Loucy (cell line): ENCODE results near the gene ALG3.

Source experiments
- H2AFZ ChIP-seq: fragments of 200-600 bp; sonication (generic); 2 replicates; pipeline ENCODE4 v1.6.0; 2016; ENCODE audit warnings: antibody characterized with exemption, mild to moderate bottlenecking, low read length, moderate library complexity
- H3F3A ChIP-seq: fragments of 200-600 bp; 2 replicates; pipeline ENCODE4 v1.6.0; 2016; ENCODE audit warnings: antibody characterized with exemption, low read depth, mild to moderate bottlenecking
- H3K27me3 ChIP-seq: fragments of 200-600 bp; sonication (generic); 2 replicates; pipeline ENCODE4 v1.6.1; 2014; ENCODE audit warnings: low read length, mild to moderate bottlenecking; ENCODE audit not compliant: insufficient read depth, poor library complexity, severe bottlenecking
- H3K36me3 ChIP-seq: fragments of 200-600 bp; sonication (generic); 2 replicates; pipeline ENCODE4 v1.6.1; 2016; ENCODE audit warnings: low read length; ENCODE audit not compliant: insufficient read depth
- H3K4me1 ChIP-seq: fragments of 200-600 bp; sonication (generic); 2 replicates; pipeline ENCODE4 v1.5.1; 2014; ENCODE audit warnings: low read length, mild to moderate bottlenecking; ENCODE audit not compliant: insufficient read depth, poor library complexity, severe bottlenecking
- H3K4me2 ChIP-seq: fragments of 200-600 bp; sonication (generic); 2 replicates; pipeline ENCODE4 v1.6.0; 2014; ENCODE audit warnings: antibody characterized with exemption, low read length, low read depth, mild to moderate bottlenecking; ENCODE audit not compliant: poor library complexity, severe bottlenecking
- H3K4me3 ChIP-seq: fragments of 200-600 bp; sonication (generic); 2 replicates; pipeline ENCODE4 v1.5.1; 2014; ENCODE audit warnings: low read length, mild to moderate bottlenecking, mixed read lengths; ENCODE audit not compliant: poor library complexity, severe bottlenecking
- H3K79me2 ChIP-seq: fragments of 200-600 bp; sonication (generic); 2 replicates; pipeline ENCODE4 v1.6.1; 2014; ENCODE audit warnings: low read length; ENCODE audit not compliant: insufficient read depth
- H3K9ac ChIP-seq: fragments of 200-600 bp; sonication (generic); 2 replicates; pipeline ENCODE4 v1.6.0; 2014; ENCODE audit warnings: mild to moderate bottlenecking, low read depth, low read length, moderate library complexity; ENCODE audit not compliant: poor library complexity, severe bottlenecking
- H3K9me2 ChIP-seq: fragments of 200-600 bp; sonication (generic); replicated peaks from 2 replicates; pipeline ENCODE4 v1.6.1; 2016; ENCODE audit warnings: low read depth, low read length, mixed read lengths
- H3K9me3 ChIP-seq: fragments of 200-600 bp; sonication (generic); 2 replicates; pipeline ENCODE4 v1.6.1; 2014; ENCODE audit warnings: mild to moderate bottlenecking, antibody characterized with exemption, low read length, low read depth; ENCODE audit not compliant: insufficient read depth
- H4K20me1 ChIP-seq: fragments of 200-600 bp; sonication (generic); 2 replicates; pipeline ENCODE4 v1.6.0; 2014; ENCODE audit warnings: antibody characterized with exemption, low read length, mild to moderate bottlenecking; ENCODE audit not compliant: insufficient read depth, poor library complexity, severe bottlenecking
- CTCF ChIP-seq: fragments of 200-600 bp; sonication (generic); conservative IDR thresholded peaks from 2 replicates; pipeline ENCODE4 v1.5.1; 2014; ENCODE audit warnings: mild to moderate bottlenecking, antibody characterized with exemption, low read length
- EZH2phosphoT487 ChIP-seq: fragments of 200-600 bp; IDR thresholded peaks from 2 replicates; pipeline ENCODE4 v1.6.1; 2018; ENCODE audit warnings: antibody characterized with exemption, mild to moderate bottlenecking, moderate library complexity, borderline replicate concordance

Gene ALG3

DNA sequence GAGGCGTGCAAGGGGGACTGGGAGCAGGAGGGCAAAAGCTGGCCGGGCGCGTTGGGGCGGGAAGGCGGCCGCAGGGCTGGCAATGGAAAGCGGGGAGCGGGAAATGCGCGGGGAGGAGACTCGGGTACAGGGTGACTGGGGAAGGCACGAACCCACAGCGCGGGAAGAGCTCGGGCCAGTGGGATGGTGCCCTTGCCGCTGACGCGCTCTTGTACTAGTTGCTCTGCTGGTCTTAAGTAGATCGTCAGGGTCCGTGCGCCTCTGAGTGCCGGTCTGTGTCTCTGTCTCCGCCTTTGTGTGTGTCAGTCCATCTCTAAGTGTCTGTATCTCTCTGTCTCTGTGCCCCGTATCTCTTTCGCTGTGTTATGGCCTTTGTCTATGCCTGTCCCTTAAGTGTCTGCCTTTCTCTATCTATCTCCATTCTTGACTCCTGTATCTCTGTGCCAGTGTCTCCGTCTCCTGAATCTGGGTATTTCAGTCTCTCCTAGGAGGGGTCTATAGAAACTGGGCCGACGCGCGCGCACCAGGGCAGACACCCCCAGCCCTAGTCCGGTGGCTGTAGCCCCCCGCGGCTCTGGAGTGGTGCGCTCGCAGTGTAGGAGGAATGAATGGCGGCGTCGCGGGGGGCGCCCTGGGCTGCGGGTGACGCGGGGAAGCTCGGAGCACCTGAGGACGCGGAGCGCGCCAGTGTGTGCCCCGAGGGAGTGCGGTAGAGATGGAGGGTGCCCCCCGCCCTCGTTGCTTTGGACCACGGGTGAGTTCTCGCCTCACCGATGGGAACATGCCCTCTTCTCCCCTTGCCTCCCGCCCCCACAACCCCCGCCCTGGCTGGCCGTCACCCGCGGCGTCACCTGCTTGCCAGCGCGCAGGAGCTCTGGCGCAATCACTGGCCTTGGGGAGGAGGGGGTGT is 13.3 kb upstream of the ALG3 start:
- Histone ChIP-seq H3K9me3 (no peaks in the 10 kb centered on the region), H4K20me1 (no peaks in the 10 kb centered on the region), H3K4me3 (peak overlapping the region; percentile 91), H2AFZ (peak overlapping the region; percentile 100), H3K27me3 (no peaks in the 10 kb centered on the region), H3K9me2 (no peaks in the 10 kb centered on the region), H3K36me3 (no peaks in the 10 kb centered on the region), H3K4me2 (peak overlapping the region; percentile 95), H3K4me1 (peaks cover 8% of the 10 kb centered on the region), H3K79me2 (no peaks in the 10 kb centered on the region), H3F3A (no peaks in the 10 kb centered on the region; the same call in 1 of the 2 replicates), H3K9ac (peak overlapping the region; percentile 84)
- TF ChIP-seq EZH2phosphoT487 (no peak), CTCF (no peak)

DNA sequence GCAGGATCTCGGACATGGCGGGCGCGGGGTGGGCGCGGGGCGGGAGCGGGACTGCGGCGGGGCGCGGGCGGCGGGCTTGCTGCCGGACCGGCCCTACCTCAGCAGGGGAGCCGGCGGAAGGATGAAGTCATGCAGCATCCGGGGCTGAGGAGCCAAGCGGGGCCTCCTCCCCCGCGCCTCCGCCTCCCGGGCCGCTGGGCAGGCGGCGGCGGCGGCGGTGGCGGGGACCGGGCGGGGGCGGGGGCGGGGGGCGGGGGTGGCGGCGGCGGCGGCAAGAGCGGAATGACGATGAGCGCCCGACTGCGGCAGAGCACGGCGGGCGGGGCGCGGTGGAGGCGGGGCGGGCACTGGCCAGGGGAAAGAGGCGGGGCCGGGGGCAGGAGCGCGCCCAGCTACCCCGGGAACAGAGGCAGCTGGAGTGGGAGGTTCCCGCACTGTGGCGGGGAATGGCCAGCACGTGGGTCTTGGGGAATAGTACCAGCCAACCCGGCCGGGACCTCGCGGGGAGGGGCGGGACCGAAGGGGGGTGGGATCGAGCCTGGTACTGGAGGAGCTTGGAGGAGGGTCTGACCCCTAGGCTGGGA is 12.6 kb upstream of the ALG3 start, which contains the start of gene CAMK2N2:
Gene CAMK2N2, minus strand, starts transcription at position 284 of the 584 bp plus-strand sequence. Its CDS starts 268 bp downstream, at position 16.
- Histone ChIP-seq H3K79me2 (no peaks in the 10 kb centered on the region), H3K9ac (peak within 1 kb of the TSS; percentile 84), H3K4me2 (peak within 1 kb of the TSS; percentile 95), H3K27me3 (no peaks in the 10 kb centered on the region), H3F3A (no peaks in the 10 kb centered on the region; the same call in 1 of the 2 replicates), H2AFZ (peak within 1 kb of the TSS; percentile 100), H4K20me1 (no peaks in the 10 kb centered on the region), H3K9me2 (no peaks in the 10 kb centered on the region), H3K36me3 (no peaks in the 10 kb centered on the region), H3K4me3 (peak within 1 kb of the TSS; percentile 91), H3K4me1 (peaks cover 8% of the 10 kb centered on the region), H3K9me3 (no peaks in the 10 kb centered on the region)
- TF ChIP-seq EZH2phosphoT487 (no peak), CTCF (no peak)

DNA sequence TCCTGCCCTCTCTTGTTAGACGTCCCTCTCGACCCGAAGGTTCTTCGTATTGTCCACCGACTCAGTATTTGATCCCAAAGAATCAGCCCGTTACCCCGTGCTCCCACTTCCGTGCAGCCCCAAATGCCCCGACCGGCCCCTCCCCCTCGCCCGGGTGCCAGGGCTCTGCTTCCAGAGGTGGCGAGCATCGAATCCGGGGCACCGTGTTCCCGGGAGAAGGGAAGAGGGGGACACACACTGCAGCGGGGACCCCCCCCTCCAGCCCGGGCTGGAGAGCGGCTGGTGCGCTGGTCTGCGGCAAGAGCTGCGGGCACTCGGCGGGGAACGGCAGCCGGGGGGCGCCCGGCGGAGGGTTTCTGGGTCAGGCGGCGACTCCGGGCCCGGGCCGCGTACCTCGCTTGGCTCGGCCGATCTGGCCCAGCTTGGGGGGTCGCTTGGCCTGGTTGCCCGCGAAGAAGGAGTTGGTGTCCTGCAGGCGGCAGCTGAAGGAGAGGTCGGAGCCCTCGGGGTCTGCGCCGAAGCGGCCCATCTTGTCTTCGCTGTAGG is 12.0 kb upstream of the ALG3 start:
- Histone ChIP-seq H3K9ac (peak overlapping the region; percentile 70), H4K20me1 (no peaks in the 10 kb centered on the region), H3K27me3 (no peaks in the 10 kb centered on the region), H2AFZ (peak overlapping the region; percentile 83), H3K4me1 (peaks cover 8% of the 10 kb centered on the region), H3K36me3 (no peaks in the 10 kb centered on the region), H3K4me3 (peak overlapping the region; percentile 75), H3K79me2 (no peaks in the 10 kb centered on the region), H3F3A (no peaks in the 10 kb centered on the region; the same call in 1 of the 2 replicates), H3K4me2 (peak overlapping the region; percentile 57), H3K9me3 (no peaks in the 10 kb centered on the region), H3K9me2 (no peaks in the 10 kb centered on the region)
- TF ChIP-seq EZH2phosphoT487: no peak
- TF ChIP-seq CTCF: no peak
